HG02840 (cell line): Measurements from ENCODE around the gene SPSB1.

Experiments used
- ATAC-seq: cut with Tn5 transposase; IDR thresholded peaks from one replicate; pipeline ENCODE4 v1.9.1; 2021; ENCODE audit warnings: mild to moderate bottlenecking, moderate library complexity, moderate number of reproducible peaks; ENCODE audit not compliant: unreplicated experiment, low FRiP score

The SPSB1 gene

DNA sequence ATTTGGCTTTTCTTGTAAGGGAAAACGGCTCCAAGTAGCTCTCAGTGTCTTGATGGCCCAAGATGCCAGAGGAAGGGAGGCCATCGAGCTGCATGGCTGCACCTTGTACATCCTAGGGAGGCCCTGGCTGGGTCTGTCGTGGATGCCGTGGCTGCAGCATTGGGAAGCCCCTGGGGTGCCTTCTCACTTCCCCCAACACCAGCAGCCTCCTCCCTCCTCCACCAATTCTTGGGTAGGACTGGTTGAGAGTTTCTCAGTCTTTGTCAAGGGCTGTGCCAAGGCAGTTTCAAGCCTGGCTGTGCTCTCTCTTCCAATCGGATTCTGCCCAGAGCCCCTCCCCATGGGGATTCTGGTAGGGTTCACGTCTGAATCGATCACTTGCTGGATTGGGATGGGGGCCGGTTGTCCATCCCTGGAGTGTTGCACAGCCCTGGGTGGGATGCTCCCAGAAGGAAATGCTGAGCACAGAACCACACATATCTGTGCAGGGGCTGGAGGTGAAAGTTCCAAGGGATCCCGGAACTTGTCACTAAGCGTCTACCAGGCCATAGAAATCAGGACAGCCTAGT is 14.0 kb upstream of the SPSB1 start:
- no peak for ATAC-seq

- no peak for ATAC-seq
Measured at GRCh38 chr1:9279172-9279840, 13.4 kb upstream of the SPSB1 start.

DNA sequence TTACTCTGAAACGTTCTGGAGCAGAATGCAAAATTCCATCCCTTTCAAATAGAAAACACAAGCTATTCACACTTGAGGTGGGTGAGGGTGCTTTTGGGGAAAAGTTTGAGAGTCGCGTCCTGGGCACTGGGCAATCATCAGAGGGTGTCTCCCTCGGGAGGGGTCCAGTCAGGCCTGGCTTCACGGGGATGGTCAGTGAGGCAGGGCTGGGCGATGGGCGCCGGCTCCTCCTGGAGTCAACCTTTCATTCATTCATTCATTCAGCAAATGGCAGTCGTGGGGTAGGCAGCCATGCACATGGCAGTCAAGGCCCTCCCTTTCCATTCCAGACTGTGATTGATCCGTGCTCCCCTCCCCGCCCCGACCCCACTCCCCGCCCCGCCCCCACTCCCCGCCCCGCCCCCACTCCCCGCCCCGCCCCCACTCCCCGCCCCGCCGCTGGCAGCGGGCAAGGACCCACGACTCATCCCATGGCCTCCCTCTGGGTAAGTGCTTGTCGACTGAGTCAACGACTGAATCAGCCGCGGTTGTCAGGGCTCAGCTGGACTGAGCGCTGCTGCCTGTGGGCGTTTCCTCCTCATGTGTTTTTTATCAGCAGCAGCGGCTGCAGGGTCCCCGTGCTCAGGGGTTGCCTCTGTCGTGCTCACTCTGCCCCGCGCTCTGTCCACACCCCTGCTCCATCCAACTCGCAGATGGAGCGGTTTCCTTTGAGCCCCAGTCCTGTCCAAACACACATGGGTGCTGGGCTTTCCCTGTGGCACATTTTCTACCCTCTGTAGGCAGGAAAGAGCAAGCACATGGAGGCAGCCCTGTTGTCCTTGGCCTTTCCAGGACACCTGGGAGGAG is 12.5 kb upstream of the SPSB1 start:
- ATAC-seq = no peak

DNA sequence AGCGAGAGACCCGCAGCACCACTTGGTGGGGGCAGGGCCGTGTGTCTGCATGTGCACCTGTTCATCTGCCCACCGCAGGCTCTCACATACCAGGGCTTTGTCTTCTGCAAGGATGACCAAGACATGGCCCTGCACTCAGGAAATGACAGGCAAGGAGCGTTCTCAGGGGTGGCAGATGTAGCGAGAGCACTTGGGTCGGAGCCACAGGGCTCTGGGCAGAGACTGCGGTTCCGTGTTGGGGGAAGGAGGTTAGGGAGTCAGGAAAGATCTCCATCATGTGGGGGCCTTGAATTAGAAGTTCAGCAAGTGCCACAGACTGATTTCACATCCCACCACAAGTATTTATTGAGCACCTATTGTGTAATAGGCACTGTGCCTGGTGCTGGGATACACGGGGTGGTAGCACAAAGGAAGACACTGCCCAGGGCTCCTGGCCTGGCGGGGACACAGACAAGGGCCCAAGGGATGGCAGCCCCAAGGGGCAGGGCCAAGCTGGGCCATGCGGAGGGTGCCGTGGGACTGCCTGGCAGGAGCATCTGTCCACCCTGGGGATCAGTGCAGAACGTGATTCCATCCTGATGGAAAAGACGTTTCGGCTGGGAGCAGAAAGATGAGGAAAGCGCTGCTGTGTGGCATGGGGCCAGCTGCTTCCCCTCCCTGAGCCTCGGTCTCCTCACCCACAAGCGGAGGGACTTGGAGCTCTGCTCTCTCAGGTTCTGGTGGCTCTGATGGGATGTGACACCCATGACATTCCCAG is 11.4 kb upstream of the SPSB1 start:
- no peak for ATAC-seq

GRCh38 chr1:9281908-9282695 is 10.6 kb upstream of the SPSB1 start:
- ATAC-seq = no peak

- no peak for ATAC-seq
Measured at GRCh38 chr1:9282696-9282955, 10.1 kb upstream of the SPSB1 start.

- ATAC-seq = no peak
Measured at GRCh38 chr1:9284061-9284460, 8.6 kb upstream of the SPSB1 start.

- no peak for ATAC-seq
Measured at GRCh38 chr1:9286556-9286955, 6.1 kb upstream of the SPSB1 start.

DNA sequence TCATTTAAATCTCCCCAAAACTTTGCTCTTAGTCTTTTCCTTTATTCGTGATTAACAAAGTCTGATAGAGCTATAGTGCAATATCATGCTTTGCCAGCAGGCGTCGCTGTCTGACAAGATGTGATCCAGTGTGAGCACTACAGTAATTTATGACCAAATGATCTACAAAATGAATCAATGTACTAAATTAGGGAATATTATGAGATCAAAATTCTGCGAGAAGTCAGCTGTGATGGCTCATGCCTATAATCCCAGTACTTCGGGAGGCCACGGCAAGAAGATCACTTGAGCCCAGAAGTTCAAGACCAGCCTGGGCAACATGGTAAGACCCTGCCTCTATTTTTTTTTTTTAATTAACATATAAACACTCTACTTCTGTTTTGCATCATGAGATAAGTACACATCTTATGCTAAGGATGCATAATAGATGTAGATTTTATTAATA is 3.6 kb upstream of the SPSB1 start:
- no peak for ATAC-seq

DNA sequence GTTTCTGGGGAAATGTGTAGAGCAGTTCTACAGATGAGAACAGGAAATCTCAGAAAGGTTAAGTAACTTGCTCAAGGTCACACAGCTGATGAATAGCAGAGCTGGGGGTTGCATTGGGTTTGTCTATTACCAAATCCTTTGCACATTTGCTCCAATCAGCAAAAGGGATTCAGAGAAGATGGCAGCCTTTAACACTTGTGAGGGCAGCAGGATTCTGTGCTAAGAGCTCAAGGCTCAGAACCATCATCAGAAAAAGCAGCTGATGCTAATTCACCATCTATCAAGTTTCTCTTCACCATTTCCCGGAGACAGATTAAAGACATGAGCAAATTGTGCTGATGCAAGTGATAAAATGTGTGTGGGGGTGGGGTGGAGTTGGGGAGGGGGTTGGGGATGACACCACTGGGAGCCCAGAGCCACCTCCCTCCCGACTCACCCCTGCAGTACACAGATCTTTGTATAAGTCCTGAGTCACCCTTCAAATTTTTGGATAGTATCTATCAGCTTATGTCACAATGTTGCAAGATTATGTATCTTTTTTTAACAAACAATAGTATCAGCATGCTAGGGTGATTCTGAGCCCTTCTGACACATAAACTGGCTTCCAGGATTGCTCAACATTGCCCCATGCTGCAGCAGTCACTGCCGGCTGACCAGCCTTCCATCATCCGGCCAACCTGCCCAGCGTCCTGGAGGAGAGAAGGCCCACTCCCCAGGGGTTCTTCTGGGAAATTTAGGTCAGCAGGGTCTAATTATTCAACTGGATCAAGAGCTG is 2.8 kb upstream of the SPSB1 start:
- no peak for ATAC-seq

GRCh38 chr1:9291914-9292360 is 757 bp upstream of the SPSB1 start:
- no peak for ATAC-seq

DNA sequence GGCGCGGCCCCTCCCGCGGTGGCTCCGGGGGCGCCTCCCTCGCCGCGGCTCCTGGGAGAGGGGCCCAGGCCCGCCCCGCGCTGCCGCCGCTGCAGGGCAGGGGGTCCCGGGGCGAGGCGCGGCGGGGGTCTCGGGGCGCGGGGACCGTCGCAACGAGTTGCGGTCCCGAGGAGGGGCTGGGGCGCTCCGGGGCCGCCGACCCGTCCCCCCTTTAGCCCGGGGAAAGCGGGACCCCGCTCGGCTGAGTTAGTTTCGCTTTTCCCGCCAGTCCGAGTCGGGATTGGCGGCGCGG is 493 bp downstream of the SPSB1 start:
- ATAC-seq = no peak

DNA sequence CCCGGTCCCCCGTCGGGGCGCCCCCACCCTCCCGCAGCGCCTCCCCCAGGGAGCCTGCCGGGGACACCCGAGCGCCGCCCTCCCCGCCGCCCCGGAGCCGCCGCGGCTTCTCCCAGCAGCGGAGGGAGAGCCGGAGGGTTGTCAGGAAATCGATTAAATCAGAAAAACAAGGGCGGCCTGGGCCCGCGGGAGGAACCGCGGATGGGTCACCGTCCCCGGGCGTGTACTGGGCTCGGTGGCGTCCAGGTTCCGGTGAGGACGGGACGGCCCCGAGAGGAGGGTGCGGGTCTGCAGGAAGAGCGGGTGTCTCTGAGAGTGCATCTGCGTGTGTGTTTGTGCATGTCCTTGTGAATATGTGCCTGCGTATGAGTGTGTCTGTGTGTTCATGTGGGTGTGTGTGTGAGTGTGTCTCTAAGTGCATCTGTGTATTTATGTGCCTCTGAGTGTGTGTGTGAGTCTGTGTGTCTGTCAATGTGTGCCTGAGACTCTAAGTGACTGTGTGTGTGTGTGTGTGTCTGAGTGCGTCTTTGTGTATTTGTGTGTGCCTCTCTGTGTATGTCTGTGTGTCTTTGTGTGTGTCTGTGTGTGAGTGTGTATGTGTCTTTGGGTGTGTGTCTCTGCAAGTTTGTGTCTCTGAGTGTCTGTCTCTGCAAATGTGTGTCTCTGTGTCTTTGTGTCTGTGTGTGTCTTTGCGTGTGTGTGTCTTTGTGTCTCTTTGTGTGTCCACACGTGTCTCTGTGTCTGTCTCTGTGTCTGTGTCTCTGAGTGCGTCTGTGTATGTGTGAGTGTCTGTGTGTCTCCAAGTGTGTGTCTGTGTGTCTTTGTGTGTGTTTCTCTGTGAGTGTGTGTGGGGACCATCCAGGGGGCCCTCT is 1.1 kb downstream of the SPSB1 start:
- no peak for ATAC-seq

- no peak for ATAC-seq
Measured at GRCh38 chr1:9294405-9294773, 1.7 kb downstream of the SPSB1 start.

DNA sequence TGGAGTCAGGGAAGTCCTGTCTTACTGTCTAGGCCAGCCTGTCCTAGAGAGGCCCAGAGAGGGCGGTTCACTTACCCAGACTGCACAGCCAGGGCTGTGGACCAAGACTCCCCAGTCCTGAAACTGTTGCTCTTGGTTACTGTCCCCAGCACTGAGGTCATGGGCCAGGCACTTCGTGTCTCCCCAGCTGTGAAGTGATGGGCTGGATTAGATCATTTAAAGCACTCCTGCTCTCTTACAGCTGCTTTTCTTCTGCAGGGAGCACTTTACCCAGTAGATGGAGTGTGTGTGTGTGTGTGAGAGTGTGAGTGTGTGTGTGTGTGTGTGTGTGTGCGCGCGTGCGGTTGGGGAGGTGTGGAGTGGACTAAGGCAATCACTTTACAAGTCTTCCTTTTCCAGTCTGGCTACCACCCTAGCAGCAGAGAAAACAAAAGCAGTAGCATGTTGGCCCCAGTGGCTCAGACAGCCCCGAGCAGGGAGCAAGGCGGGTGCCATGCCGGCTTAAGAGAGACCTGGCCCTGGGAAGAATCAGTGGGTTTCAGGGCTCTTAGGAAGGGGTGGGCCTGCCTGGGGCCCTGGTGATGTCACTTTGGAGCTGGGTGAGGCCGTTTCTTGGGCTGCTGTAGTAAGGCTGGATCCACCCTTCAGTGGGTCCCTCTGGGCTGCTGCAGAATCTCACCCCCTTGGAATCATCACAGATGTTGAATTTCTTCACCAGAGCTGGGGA is 2.4 kb downstream of the SPSB1 start:
- no peak for ATAC-seq

DNA sequence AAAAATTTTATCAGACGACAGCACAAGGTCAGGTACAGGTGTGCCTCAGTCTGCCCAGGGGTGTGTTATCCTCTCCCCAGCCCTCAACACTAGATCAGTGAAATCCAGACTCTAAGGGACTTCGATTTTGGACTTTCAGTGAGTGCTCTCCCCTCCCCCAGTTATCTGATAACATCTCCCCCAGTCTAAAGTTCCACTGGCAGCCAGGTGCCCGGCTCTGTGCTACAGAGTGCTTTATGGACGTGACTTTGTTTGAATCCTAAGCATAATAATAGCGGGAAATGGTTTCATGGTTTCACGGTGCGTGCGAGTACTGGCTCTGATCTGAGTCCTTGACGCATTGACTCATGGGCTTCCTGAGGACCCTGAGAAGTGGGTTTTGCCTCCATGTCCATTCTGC is 3.2 kb downstream of the SPSB1 start:
- no peak for ATAC-seq

- no peak for ATAC-seq
Measured at GRCh38 chr1:9296850-9297249, 4.2 kb downstream of the SPSB1 start.

GRCh38 chr1:9297831-9298230 is 5.1 kb downstream of the SPSB1 start:
- ATAC-seq = no peak
